Urothelium cell line (cell line): ENCODE measurements around the gene ATP6V1C2.
"Not testable (repeated sequence)": the region's sequence is repeated elsewhere in the genome, so short reads cannot be mapped to it uniquely, and the experiment has no call there.

Experiments used
- DNase-seq: peaks from one replicate; pipeline ENCODE4 v3.0.0; 2011; ENCODE audit warnings: low spot score, mixed read lengths
- FAIRE-seq: peaks from 2 replicates; lab custom pipeline; 2011; peaks lifted over from hg19 to GRCh38; lab: Jason Lieb, UNC

ATP6V1C2 gene

DNA sequence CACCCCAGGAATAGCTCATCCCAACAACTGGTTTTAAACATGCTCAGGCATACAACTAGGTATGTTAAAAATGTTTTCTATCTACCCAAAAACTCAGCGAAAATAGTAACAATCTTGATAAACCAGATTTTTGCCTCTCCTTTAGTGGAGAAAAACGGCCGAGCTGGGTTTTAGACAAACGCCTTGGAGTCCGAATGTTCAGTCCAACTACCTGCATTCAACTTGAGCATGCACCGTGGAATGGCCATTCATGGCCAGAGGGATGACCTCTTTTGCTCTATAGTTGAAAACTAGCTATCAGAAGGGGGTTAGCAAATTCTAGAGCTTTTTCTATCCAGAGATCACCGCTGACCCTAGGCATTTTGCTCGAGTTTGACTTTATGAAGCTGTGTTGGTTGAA lies 60.3 kb downstream of the ATP6V1C2 start:
- no peak for FAIRE-seq

DNA sequence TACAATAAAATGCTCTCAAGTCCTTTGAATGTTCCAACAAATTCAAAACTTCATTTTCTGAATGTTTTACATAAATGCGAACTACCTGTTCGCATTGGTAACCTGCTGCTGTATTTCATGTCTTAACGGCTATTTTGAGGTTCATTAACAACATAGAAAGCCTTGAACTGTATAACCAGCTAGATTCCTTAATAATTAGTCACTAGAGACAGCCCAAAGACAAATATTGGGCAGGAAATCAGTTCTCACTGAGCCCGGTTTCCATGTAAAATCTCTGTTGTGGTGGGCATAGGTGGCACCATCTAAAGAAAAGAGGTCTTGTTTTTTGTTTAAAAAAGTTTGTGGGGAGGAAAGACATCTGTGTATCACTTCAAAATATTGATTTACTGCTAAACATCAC lies 62.0 kb downstream of the ATP6V1C2 start:
- DNase-seq (no peak), FAIRE-seq (no peak)

More for the DNA sequence above, 60.3 kb downstream of the ATP6V1C2 start:
- DNase-seq, result no peak

DNA sequence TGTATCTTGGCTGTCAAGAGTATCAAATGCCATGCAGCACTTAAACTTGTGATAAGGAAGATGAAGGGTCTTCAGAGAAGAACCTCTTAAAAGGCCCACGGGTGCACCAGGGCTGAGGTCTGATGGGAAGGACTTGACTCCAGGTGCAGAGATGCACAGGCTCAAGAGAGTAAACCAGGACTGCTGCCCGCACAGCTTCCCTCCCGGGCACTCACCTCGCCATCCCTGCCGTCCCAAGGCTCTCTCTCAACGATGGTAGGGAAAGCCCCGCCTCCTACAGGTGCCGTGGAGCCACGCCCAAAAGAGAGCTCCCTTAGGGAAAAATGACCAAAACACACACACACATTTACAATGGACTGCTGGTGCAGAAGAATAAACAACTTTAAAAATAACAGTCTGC lies 63.3 kb downstream of the ATP6V1C2 start:
- DNase-seq (no peak), FAIRE-seq (no peak)

DNA sequence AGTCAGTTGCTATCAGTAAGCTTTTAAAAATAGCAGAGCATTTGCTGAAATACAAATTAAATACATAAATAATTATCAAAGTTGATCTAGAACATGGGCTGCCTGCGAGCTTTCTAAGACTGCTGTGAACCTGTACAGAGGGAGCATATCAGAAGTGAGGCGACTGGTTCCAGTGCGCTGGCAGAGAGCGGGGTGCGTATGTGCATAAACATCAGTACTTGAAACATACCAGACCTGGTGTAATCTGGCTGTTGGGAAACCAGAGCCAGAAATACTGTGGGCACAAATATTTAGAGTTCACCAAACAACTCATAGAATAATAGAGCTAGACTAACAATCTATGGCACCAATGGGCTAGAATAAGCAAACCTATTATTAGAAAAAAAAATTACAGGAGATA lies 63.8 kb downstream of the ATP6V1C2 start:
- DNase-seq (no peak), FAIRE-seq (no peak)

DNA sequence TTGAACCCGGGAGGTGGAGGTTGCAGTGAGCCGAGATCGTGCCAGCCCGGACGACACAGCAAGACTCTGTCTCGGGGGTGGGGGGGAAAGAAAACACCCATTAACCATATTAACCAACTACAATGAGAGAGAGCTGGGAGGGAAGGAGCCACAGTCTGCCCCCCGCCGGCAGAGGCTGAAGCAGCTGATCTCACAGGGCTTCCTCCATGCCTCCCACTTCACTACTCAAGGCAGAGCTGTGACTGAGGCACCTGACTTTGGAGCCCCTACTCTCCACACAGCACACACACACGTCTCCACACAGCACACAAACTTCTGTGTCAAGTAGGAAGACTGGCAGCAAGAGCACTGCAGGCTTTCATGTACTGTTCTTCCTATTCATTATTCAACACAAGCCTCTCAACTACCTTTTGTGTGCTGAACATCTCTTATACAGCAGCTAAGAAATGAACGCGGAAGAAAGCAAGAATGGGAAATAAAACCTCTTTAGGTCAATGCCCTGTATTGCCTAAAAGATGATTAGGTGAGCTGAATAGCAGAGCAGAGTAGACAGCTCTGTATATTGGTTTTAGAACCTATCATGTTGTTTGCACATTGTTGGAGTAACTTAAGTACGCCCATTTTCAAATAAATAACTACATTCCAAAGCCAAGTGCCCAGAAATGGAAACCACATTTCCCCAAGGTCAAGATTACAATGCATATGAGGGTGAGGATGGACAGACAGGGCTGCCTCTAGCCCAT lies 65.0 kb downstream of the ATP6V1C2 start:
- no peak for DNase-seq
- FAIRE-seq, result no peak

DNA sequence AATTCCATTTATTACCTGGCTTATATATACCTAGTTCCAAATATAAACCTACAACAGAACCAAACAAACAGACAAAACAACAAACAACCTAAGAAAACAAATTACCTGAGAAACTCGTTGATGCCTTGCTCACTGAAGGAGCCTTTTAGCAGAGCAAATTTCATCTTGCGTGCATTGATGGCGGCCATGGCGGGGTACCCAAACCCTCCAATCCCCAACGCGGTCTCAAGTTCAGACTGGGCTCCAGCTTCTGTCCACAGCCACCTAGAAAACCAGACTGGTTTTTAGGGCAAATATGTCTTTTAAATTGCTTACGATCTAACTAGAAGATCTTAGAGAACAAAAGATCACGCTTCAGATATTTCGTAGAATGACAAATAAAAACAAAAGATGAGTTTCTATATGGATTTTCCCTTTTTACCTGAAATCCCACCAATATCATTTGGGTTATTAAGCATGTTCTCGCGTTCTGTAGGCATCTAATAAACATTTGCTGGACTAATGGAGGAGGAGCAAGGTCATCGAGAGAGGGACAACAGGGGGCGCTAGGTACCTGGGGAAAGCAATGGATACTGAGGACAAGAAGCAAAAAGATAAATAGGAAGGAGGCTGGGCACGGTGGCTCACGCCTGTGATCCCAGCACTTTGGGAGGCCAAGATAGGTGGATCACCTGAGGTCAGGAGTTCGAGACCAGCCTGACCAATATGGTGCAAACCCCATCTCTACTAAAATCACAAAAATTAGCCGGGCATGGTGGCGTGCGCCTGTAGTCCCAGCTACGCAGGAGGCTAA lies 65.9 kb downstream of the ATP6V1C2 start:
- DNase-seq (no peak), FAIRE-seq (no peak)

DNA sequence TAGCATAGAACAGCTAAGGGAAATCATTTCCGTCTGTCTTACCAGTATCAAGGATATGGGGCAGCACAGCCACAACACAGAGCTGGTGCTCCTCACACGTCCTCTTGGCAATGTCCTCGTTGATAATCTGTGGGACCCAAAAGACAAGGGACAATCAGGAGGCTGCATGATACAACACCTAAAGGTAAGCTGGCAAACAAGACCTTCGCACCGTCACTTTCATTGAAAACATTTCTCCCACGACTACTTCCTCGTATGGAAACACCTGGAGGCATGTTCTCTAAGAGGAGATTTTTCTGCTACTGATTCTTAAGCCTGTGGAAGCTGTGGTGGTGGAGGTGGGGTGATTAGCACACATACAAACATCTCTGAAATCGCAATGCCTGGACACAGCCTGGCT lies 67.4 kb downstream of the ATP6V1C2 start:
- no peak for FAIRE-seq
- DNase-seq, result no peak

DNA sequence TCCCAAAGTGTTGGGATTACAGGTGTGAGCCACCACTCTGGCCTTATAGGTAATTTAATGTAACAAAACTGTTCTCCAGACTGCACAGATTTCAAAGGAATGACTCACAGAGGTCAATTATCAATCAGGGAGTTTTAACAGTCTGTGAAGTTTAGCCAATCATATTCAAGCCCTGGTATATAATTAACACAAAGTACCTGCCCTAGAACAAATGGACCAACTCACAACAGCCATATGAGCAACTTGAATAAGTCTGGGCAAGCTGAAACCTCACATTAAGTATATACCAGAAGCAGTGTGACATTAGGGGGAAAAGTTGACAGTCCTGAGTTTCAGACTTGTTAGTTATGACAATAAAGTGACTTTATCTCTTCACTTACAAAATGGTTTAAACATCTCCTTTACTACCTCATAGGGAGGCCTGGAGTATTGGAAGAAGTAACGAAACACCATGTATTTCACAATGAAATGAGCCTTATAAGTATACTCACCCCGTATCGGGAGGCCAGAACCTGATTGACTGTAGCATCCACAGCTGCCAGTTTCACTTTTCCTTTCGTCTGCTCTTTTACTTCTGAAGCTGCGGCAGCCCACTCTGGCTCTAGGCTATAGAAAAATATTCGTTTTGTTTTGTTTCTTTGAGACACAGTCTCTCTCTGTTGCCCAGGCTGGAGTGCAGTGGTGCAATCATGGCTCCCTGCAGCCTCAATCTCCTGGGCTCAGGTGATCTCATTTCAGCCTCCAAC lies 69.0 kb downstream of the ATP6V1C2 start:
- no peak for DNase-seq
- no peak for FAIRE-seq

DNA sequence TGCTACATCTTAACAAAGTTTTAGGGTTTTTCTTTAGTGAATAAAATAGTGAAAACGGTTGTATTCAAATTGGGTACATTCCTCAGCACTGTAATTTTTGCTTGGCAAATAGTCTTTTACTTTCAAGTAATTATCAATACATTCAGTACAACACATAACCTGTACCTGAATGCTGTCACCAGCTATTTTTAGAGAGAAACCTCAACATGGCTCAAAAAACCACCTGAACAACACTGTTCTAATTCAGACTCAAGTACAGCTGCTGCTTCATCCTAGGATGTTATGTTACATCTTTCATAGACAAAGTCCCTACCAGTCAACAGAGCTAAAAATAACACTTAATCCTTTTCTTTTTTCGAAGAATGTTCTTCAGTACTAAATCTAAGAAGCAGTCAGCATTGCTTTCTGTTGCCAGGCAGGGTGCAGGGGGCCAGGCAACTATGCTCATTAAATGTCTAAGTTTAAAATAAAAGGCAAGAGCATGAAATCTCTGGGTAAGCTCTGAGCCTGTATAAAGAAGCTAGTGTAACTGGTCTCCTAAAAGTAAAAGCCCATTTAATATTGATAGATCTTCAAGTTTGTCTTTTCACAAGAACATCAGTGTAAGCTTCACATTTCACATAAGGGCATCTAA lies 70.7 kb downstream of the ATP6V1C2 start:
- DNase-seq (no peak), FAIRE-seq (no peak)

DNA sequence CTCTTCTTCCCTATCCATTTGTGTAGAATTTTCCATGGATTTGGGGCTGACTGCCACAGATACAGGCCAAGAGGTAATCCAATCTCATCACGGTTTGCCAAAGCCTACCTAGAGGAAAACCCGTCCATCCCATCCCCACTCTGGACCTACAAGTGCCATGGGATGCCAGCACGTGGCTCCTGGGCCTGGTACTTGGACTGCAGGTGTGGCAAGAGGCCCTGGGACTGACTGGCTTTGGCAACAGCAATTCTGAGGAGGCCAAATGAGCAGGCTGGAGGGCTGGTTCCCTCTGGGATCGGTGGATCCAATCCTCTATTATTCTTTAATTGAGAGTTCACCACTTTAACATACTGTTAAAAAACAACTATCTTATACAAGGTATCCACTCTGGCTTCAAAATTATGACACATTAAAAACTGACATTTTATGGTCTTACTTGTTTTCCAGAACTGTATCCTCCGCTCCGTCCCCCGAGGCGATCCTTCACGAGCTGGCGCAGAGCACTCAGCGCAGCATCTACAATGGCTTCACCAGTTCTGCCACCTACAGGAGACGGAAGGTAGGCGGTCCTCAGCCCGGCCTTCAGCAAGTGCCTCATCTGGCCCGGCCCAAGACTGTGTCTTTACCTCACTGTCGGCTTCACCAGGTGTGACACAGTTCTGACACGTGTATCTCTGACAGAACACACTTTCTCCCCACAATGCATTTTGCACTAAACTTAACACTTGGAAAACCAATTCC lies 71.4 kb downstream of the ATP6V1C2 start:
- DNase-seq (no peak), FAIRE-seq (no peak)

DNA sequence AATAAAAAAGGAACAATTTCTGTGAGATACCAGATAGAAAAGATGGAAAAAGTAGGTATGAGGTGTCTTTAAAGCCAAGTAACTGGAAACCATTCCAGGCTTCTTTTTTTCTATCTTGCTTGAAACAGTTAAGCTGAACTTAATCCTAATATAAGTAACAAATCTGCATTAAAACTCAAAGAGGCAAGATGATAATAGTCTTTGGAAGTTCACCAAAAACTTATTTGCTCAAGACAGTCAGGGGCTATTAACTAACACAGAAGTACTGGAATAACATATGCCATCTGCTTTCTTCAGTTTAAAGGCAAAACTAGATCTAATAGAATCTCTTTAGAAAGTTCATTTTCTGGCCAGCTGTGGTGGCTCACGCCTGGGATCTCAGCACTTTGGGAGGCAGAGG lies 72.4 kb downstream of the ATP6V1C2 start:
- FAIRE-seq (no peak), DNase-seq (no peak)

DNA sequence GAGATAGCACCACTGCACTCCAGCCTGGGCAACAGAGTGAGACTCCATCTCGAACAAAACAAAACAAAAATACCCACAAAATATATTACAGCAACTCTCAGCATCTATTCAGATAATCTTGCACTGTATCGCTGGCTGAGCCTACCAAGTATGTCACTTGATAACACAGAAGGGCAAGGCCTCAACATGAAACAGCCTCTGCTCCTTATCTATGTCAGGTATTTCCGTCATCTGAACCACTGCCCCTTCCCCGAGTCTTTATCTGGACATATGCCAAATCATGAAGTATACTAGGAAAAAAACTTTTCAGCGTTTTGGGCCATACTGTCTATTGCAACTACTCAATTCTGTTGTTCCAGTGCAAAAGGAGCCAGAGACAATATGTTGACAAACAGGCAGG lies 73.4 kb downstream of the ATP6V1C2 start:
- FAIRE-seq (no peak), DNase-seq (no peak)

DNA sequence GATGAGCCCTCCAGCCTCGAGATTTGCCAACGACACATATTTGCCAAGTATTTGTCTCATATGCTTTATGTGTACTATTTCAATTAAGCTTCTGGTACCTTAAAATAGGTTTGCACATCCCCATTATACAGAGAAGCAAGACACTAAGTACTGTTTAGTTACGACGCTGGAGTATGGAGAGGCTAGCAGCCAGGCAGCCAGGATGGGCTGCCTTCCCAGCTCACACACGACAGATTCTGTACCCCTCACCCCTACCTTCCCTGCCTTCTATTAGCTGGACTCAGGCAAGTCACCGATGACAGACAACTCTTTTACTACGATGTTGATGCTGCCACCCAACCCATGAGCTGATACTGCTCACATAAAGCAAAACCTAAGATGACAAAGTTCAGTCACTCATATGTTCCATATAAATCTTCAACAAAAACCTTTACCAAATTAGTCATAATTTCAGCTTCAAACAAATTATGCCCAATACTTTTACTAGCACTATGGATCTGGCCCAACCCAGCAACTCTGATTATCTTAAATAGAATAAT lies 74.1 kb downstream of the ATP6V1C2 start:
- DNase-seq (no peak), FAIRE-seq (peak; percentile 23)

DNA sequence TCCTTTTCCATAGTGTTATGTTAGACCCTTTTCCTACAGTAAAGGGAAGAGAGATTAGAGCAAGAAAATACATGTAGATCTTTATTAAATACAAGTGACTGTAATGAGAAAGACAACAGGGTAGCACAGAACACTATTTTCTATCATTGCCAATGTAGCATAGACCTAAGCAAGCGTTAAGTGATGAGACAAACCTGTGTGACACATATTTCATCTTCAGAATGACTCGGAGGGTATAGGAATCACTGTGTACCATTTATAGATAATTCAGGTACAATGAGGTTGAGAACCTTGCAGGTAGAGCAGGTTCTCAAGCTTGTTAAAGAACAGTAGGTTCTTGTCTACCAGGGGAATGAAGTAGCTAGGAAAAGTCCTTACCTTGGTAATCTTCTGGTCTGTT lies 75.3 kb downstream of the ATP6V1C2 start:
- FAIRE-seq (no peak), DNase-seq (no peak)

DNA sequence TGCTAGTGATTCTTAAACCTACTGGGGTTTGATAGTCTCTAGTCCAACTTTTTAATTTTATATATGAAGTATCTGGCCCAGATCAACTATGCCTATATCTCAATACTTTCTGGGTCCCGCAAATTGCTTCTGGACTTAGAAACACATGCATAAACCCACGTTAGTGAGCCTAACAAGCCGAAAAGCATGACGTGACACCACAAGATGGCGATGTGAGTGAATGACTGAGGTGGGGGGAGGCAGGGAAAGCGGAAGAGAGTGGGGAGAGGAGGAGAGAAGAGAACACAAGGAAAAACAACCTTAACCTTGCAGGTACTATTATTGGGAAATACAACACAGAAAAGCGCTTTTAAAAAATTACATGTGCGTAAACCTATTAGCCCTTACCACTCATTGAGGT lies 77.4 kb downstream of the ATP6V1C2 start:
- no peak for DNase-seq
- no peak for FAIRE-seq

DNA sequence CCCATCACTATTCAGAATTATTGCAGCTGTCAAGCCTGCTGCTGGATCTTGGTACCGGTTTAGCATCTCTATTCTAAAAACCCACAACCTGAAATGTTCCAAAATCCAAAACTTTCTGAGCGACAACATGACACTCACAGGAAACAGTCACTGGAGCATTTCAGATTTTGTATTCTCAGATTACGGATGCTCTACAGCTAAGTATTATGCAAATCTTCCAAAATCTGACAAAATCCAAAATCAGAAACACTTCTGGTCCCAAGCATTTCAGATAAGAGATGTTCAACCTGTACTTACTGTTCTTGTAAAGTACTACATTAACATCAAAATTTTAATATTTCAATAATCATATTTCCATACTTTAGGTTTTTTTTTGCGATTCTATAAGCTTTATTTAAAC lies 78.7 kb downstream of the ATP6V1C2 start:
- DNase-seq (no peak), FAIRE-seq (no peak)

DNA sequence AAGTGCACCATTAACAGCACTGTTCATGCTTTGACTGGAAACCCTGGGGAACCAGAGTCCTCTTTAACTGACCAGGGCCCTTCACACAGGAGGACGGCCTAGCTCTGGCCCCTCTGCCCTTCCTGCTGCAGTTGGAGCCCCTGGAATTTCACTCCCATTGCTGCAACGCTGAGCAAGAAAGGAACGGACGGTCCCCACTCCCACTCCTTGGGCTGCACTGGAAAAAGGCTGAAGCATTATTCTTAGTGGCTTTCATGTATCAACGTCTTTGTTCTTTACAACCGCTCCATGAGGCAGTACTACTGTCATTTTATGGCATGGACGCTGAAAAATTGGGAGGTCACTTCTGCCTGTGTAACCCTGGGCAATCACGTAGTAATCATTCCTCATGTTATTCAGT lies 81.2 kb downstream of the ATP6V1C2 start:
- no peak for FAIRE-seq
- DNase-seq, result no peak

DNA sequence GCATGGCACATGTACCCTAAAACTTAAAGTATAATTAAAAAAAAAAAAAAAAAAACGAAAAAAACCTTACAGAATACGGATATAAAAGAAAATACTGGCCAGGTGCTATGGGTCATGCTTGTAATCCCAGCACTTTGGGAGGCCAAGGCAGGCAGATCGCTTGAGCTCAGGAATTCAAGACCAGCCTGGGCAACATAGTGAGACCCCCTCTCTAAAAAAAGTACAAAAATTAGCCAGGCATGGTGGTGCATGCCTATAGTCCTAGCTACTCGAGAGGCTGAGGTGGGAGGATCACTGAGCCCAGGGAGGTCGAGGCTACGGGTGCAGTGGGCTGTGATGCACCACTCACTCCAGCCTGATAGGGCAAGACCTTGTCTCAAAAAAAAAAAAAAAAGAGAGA lies 84.6 kb downstream of the ATP6V1C2 start:
- FAIRE-seq, DNase-seq: not testable (repeated sequence)

DNA sequence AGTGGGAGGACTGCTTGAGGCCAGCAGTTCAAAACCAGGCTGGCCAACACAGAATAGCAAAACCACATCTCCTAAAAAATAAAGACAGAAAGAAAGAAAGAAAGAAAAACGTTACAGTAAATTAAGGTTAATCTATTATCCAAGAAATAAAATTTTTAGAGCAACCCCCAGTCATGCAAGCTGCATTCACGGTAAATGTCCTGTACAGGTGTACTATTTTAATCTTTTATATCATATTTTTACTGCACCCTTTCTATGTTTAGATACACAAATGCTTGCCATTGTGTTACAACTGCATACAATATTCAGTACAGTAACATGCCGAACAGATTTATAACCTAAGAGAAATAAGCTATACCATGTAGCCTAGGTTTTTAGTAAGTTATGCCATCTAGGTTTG lies 85.1 kb downstream of the ATP6V1C2 start:
- FAIRE-seq (no peak), DNase-seq (no peak)
